C4-2B (cell line): Measurements from ENCODE around the gene N4BP3.

Source experiments
- ZFX ChIP-seq: fragments of 450-650 bp; IDR thresholded peaks from 2 replicates; pipeline ENCODE4 v1.6.1; 2017
- TF ChIP-seq, protein P1 (sequence below): fragments of 450-650 bp; conservative IDR thresholded peaks from 2 replicates; pipeline ENCODE4 v1.5.1; 2017; ENCODE audit warnings: mild to moderate bottlenecking

DNA sequence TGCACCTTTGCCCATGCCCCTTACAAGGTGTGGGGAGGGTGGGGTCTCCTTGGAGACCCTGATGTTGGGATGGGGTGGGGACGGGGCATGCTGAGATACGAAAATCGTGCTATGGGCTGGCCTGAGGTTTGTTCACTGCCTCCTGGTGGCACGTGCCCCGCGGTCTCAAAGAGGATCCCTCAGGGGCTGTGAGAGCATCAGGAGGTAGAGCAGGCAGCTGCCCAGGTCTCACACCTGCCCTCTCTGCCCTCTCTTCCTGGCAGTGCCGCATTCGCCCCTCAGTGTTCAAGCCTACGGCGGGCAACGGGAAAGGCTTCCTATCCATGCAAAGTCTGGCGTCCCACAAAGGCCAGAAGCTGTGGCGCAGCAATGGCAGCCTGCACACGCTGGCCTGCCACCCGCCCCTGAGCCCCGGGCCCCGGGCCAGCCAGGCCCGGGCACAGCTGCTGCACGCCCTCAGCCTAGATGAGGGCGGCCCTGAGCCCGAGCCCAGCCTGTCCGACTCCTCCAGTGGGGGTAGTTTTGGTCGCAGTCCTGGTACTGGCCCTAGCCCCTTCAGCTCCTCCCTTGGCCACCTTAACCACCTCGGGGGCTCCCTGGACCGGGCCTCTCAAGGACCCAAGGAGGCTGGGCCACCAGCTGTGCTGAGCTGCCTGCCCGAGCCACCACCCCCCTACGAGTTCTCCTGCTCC, 6.7 kb downstream of the N4BP3 start:
- TF ChIP-seq, protein P1, sequence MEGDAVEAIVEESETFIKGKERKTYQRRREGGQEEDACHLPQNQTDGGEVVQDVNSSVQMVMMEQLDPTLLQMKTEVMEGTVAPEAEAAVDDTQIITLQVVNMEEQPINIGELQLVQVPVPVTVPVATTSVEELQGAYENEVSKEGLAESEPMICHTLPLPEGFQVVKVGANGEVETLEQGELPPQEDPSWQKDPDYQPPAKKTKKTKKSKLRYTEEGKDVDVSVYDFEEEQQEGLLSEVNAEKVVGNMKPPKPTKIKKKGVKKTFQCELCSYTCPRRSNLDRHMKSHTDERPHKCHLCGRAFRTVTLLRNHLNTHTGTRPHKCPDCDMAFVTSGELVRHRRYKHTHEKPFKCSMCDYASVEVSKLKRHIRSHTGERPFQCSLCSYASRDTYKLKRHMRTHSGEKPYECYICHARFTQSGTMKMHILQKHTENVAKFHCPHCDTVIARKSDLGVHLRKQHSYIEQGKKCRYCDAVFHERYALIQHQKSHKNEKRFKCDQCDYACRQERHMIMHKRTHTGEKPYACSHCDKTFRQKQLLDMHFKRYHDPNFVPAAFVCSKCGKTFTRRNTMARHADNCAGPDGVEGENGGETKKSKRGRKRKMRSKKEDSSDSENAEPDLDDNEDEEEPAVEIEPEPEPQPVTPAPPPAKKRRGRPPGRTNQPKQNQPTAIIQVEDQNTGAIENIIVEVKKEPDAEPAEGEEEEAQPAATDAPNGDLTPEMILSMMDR: no peak
- TF ChIP-seq ZFX: no peak
